Activated CD8-positive, alpha-beta memory T cell treated with anti-CD3 and anti-CD28 coated beads, Interleukin-2, amount 50 U/mL, for 24 hours (primary cell): ENCODE measurements around the gene TAF7.
"Not testable (repeated sequence)": the region's sequence is repeated elsewhere in the genome, so short reads cannot be mapped to it uniquely, and the experiment has no call there.

Experiments
- DNase-seq: peaks from one replicate; pipeline ENCODE4 v3.0.0-alpha.2; 2020; ENCODE audit errors: extremely low read depth

Gene TAF7

GRCh38 chr5:141320225-141321169, at the start of gene TAF7:
Gene TAF7 (minus strand): TSS chr5:141320784. CDS start chr5:141320044, 740 bp downstream.
- peak; percentile 79 for DNase-seq

- no peak for DNase-seq
These were observed 45.7 kb upstream of the TAF7 start for GRCh38 chr5:141366016-141366896.

GRCh38 chr5:141363952-141364660, 43.5 kb upstream of the TAF7 start, which contains the start of gene PCDHGA5:
Gene PCDHGA5 (plus strand): TSS chr5:141364162. CDS start chr5:141364331, 169 bp downstream.
- no peak for DNase-seq

GRCh38 chr5:141362719-141363118, 42.1 kb upstream of the TAF7 start:
- no peak for DNase-seq

GRCh38 chr5:141360685-141361084, 40.1 kb upstream of the TAF7 start:
- DNase-seq = no peak

- DNase-seq = no peak
These were observed 39.3 kb upstream of the TAF7 start, which contains the start of gene PCDHGB2 for GRCh38 chr5:141359790-141360426. Gene PCDHGB2 (plus strand): TSS chr5:141359994. CDS start chr5:141360136, 142 bp downstream.

- DNase-seq = no peak
These were observed 36.4 kb upstream of the TAF7 start for GRCh38 chr5:141356950-141357349.

GRCh38 chr5:141356133-141356532, 35.5 kb upstream of the TAF7 start:
- no peak for DNase-seq

- no peak for DNase-seq
These were observed 35.1 kb upstream of the TAF7 start for GRCh38 chr5:141355641-141356040.

GRCh38 chr5:141354900-141355469, 34.4 kb upstream of the TAF7 start, which contains the start of gene PCDHGA4:
Gene PCDHGA4 (plus strand): TSS chr5:141355021. CDS start chr5:141355108, 87 bp downstream.
- no peak for DNase-seq

GRCh38 chr5:141351591-141351990, 31.0 kb upstream of the TAF7 start:
- no peak for DNase-seq

- no peak for DNase-seq
These were observed 29.5 kb upstream of the TAF7 start, which contains the start of gene PCDHGB1 for GRCh38 chr5:141349917-141350619. Gene PCDHGB1 (plus strand): TSS chr5:141350099. CDS start chr5:141350261, 162 bp downstream.

- DNase-seq = not testable (repeated sequence)
These were observed 25.4 kb upstream of the TAF7 start for GRCh38 chr5:141346017-141346416.

- DNase-seq = no peak
These were observed 24.7 kb upstream of the TAF7 start for GRCh38 chr5:141345327-141345726.

- no peak for DNase-seq
These were observed 23.4 kb upstream of the TAF7 start for GRCh38 chr5:141343953-141344463.

- no peak for DNase-seq
These were observed 22.8 kb upstream of the TAF7 start, which contains the start of gene PCDHGA3 for GRCh38 chr5:141343242-141343952. Gene PCDHGA3 (plus strand): TSS chr5:141343829. CDS start chr5:141344034, 205 bp downstream.

GRCh38 chr5:141342773-141343172, 22.2 kb upstream of the TAF7 start:
- DNase-seq = no peak

- DNase-seq = not testable (repeated sequence)
These were observed 20.3 kb upstream of the TAF7 start for GRCh38 chr5:141340781-141341354.
